GM18502 (cell line): ENCODE data around the gene MLLT11.
"Not testable (repeated sequence)": the region's sequence is repeated elsewhere in the genome, so short reads cannot be mapped to it uniquely, and the experiment has no call there.

ENCODE experiments used
- ATAC-seq: cut with Tn5 transposase; IDR thresholded peaks from one replicate; pipeline ENCODE4 v1.9.1; 2021; ENCODE audit warnings: mild to moderate bottlenecking; ENCODE audit not compliant: unreplicated experiment, poor library complexity

The MLLT11 gene

DNA sequence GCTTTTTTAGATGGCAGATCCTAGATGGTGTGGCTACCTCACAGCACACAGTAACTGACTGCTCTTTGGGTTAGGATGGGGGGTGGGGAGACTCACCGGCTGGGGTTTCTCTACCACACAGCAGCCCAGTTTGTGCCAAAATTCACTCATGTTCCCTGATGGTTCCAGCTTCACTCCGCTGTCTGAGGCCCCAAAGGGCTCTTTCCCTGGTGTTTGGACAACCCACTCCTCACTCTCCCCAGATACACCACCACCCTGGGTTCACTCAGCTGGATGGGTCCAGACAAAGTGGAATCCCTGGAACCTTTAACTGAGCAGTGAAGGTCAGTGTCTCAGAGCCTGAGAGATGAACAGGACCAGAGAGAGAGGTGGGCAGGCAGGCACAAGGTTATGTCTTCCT is 4.6 kb upstream of the MLLT11 start:
- ATAC-seq = no peak

DNA sequence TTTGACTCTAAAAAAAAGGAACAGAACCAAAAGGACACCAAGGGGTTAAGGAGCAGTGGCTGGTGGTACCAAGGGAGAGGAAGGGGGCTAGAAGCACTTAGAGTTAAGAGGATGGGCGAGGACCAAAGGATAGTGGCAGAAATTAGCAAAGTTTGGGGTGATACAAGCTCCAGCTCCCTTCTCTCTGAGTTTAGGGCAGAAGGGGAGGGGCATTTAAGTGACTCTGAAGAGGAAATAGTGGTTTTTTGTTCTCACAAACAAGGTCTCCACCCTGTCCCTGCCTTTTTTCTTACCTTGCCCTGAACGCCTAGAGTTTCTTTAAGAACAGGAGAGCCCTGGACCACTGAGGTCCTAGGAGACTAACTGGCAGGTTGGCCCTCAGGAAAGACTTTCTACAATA is 4.0 kb upstream of the MLLT11 start:
- no peak for ATAC-seq

DNA sequence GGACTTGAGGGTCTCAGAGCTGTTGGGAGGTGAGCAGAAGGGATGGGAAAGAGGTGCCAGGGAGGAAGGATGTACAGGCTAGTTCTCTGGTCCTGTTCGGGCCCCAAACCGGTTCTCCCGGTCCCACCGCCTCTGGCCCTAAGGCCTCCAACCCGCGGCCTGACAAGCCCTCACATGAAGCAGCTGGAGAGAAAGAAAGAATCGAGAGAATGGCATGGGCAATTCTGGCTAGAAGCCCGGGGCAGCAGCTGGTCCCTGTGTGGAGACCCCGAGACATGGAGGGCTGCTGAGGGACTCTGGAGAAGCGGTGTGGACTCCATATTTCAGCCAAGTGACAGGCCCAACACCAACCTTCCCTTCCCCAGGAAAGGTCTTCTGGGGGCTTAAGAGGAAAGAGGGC is 1.5 kb upstream of the MLLT11 start:
- ATAC-seq = no peak

DNA sequence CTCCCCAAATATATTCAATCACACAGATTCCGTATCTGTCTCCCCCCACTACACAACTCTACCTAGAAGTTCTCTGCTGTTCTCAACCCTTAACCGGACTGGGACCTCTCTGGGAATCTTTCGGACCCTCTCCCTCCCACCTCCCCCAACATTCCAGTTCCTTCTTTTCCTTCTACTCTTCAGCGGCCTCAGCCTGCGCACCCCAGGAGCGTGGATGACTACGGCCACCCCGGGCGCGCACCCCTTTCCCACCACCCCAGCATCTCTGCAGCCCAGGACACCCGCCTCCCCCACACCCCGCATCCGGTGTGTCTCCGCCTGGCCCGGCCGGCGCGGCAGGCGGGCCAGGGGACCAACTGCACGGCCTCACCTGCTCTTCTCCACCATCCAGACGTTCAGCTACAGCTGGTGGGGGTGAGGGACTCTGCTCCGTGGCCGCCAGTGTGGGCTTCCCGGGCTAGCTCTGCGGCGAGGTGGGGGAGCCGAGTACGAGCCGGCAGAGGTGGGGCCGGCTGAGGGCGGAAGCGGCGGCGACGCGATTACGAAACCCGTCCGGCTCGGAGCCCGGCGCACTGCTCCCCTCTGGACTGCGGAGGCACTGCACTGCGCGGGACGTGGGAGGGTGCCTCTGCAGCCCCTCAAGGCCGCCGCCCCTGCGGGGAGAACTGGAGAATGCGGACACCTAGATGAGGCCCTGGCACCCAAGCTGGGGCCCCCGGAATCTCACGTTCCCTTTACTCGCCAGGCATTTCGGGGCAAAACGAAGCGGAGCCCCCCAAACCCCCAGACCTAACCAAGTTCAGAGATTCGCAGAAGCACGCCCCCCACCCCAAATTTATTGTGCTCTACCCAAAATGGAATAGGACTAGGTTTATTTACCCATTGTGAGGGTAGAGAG is 839 bp upstream of the MLLT11 start, which contains the start of gene CDC42SE1:
Gene CDC42SE1 (minus strand): TSS at position 514 of the 898 bp plus-strand sequence. CDS start 3,892 bp downstream, outside the sequence.
- peak; percentile 85 for ATAC-seq

DNA sequence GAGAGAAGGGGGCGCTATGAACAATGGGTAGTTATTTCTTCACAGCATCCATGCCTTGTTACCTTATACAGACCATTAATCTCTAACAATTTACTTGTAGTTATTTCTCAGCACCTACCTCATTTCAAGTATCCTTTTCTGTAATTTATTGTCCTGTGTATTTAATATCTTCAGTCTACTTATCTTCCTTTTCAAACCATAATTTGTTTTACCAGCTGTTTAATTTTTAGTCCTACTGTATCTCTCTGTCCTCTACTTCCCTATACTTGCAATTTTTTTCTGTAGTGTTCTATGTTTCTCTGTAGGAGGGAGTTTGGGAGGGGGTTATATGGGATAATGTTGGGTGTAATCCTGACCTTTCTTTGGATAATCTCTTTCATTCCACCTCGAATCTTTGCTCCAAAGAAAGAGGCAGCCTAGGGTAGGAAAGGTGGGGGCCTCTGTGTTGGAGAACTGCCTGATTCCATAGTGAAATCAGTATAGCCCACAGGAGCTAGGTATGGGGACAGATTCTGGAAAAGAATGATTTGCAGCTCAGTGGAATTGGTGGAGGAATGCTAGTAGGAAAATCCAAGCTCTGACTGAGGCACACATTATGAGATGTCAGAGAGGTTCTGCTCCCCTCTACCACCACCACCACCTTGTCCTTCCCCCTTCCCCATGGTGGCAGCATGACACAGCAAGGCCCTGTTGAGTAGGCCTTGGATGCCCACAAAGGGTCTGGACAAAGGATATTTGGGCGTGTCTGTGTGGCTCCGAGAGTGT is 642 bp downstream of the MLLT11 start:
- no peak for ATAC-seq

DNA sequence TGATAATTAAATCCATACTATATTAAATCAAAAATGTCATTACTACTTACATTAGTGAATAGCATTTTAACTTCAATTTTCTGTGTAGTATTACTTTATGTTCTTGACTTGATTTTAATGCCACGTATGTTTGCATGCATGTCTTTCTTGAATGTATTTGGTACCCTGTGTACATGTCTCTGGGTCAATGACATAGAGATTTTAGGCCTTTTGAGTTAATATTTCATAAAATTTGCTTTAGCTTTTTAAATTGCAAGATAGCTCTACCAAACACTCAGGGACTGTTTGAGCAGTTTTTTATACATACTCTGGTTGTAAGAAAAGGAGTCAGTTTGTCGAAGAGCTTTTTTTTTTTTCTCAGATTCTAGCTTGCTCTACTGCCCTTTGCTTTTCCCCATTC is 1.5 kb downstream of the MLLT11 start:
- ATAC-seq = no peak

DNA sequence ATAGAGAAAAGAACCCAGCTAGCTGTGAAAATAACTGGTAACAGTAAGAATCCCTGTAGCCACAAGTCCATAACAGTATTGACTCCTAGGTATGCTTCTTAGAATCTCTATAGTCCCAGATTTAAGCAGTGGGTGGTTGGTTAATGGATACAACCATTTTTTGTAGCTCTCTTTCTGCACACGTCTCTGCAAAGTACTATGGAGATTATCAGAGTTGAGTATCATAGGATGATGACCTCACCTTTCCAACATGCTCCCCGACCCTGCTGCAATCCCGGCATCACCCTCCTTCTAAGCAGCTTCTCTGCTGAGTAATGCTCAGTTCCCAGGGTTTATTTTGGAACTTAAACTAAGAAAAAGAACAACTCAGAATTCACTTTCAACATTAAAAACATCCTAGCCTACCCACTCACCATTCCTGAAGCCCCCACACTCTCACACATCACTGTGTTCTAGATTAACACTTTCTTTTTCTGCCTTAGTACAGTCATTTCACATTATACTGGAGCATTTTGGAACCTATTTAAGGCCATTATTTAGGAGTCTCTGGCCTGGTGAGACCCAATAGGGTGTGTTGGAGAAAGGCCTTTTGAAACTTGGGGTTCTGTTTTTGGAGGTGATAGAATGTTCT is 2.7 kb downstream of the MLLT11 start:
- ATAC-seq = no peak

DNA sequence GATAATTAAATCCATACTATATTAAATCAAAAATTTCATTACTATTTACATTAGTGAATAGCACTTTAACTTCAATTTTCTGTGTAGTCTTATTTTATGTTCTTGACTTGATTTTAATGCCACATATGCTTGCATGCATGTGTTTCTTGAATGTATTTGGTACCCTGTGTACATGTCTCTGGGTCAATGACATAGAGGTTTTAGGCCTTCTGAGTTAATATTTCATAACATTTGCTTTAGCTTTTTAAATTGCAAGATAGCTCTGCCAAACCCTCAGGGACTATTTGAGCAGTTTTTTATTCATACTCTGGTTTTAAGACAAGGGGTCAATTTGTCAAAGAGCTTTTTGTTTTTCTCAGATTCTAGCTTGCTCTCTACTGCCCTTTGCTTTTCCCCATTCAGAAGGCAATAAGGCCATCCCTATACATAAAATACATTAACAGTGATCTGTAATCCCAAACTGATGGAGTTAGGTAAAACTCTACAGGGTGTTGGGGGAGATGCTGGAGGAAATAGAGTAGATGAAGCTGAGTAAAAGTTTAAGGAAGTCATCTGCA is 5.0 kb downstream of the MLLT11 start:
- no peak for ATAC-seq

DNA sequence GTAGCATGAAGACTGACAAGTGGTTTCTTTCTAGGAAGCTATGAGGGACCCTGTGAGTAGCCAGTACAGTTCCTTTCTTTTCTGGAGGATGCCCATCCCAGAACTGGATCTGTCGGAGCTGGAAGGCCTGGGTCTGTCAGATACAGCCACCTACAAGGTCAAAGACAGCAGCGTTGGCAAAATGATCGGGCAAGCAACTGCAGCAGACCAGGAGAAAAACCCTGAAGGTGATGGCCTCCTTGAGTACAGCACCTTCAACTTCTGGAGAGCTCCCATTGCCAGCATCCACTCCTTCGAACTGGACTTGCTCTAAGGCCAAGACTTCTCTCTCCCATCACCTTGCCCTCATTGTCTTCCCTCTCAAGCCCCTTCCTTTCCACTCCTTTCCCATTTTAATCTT is 7.0 kb downstream of the MLLT11 start:
- no peak for ATAC-seq

DNA sequence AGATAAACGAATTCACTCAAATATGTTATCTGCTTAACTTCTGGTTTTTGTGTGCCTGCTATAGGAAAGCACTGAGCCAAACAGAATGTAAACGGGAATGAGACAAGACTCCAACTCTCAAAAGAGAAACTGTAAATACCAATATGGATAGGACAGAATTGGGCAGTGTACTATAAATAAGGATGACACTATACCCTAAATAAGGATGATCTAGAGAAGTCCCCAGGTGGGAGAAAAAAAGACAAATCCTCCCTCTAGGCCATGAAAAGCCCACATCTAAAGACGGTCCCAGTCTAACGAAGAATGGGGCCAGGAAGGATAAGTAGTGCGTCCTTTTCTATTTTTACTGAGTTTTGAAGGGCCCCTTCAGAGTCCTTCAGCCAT is 8.9 kb downstream of the MLLT11 start:
- no peak for ATAC-seq

DNA sequence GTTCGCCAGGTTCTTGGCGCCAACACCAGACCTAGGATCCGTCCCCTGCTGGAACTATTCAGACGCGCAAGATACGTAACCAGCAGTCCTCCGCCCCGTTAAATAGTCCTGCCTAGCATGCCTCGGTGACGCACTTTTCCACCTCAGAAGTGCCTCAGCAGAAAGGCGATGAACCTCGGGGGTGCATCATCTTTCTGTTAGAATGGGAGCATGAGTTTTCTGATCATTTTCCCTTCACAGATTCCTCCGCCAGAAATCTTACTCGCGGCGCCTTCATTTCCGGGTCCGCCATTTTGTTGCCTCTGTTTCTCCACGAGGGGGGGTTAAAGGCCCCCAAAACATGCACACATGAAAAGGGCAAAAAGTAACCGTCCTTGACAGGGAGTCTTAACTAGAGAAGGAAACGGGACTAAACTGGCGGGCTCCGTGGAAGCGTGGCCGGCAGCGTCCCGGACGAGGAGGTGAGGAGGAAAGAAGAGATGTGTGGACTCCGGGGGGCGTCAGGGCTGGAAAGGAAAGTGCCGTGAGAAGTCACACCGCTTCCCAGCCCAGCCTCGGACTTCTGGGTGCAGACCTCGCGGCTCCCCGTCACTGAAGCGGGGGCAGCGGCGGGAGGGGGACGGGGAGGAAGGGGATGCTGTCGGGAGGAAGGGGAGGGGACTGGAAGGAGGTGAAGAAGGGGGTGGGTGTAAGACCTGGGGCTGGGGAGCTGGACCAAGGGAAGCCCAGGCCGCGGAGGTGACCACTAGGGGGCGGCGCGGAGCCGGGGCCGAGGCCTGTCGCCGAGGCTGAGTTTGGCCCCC is 10.5 kb downstream of the MLLT11 start, which contains the start of gene GABPB2:
Gene GABPB2 (plus strand): TSS at position 288 of the 803 bp plus-strand sequence. CDS start 17,429 bp downstream, outside the sequence.
- ATAC-seq = peak; percentile 68

DNA sequence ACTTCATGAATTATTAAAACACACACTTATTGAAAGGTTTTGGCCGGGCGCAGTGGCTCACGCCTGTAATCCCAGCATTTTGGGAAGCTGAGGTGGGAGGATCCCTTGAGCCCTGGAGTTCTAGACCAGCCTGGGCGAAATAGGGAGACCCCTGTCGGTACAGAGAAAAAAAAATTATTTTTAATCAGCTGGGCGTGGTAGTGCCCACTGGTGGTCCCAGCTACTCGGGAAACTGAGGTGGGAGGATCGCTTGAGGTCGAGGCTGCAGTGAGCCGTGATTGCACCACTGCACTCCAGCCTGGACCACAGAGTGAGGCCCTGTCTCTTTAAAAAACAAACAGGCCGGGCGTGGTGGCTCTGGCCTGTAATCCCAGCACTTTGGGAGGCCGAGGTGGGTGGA is 12.0 kb downstream of the MLLT11 start:
- no peak for ATAC-seq

DNA sequence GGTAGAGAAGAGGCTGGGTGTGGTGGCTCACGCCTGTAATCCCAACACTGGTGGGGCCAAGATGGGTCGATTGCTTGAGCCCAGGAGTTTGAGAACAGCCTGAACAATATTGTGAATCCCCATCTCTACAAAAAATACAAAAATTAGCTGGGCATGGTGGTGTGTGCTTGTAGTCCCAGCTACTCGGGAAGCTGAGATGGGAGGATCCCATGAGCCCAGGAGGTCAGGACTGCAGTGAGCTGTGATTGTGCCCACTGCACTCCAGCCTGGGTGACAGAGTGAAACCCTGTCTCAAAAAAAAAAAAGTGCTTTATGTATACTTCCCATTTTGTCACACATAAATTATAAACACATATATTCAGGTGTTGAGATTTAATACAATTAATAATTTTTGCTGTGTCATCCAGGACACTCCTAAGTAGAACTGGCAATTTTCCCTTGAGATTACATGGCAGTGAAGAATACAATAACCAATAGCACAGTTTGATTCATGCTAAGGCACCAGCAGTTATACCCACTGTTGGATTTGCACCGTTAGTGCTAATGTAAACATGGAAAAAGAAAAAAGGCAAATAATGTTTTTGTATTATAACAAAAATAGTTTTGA is 25.9 kb downstream of the MLLT11 start:
- no peak for ATAC-seq

DNA sequence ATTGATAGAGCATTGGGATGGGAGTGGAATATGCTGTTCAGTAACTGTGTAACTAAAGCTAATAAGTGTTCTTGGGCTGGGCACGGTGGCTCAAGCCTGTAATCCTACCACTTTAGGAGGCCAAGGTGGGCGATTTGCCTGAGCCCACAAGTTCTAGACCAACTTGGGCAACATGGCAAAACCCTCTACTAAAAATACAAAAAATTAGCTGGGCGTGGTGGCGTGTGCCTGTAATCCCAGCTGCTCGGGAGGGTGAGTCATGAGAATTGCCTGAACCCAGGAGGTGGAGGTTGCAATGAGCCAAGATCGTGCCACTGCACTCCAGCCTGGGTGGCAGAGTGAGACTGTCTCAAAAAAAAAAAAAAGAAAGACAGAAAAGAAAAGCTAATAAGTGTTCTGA is 37.2 kb downstream of the MLLT11 start:
- ATAC-seq = not testable (repeated sequence)

DNA sequence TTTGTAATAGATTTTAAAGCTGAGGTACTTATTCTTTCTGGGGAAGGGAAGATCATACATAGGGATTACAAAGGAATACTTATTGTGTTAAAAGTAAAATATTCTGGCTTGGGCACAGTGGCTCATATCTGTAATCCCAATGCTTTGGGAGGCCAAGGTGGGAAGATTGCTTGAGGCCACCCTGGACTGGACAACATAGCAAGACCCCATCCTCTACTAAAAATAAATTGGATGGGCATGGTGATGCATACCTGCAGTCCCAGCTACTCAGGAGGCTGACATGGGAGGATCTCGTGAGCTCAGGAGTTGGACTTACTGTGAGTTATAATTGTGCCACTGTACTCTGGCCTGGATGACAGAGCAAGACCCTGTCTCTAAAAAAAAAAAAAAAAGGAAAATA is 37.9 kb downstream of the MLLT11 start:
- no peak for ATAC-seq

DNA sequence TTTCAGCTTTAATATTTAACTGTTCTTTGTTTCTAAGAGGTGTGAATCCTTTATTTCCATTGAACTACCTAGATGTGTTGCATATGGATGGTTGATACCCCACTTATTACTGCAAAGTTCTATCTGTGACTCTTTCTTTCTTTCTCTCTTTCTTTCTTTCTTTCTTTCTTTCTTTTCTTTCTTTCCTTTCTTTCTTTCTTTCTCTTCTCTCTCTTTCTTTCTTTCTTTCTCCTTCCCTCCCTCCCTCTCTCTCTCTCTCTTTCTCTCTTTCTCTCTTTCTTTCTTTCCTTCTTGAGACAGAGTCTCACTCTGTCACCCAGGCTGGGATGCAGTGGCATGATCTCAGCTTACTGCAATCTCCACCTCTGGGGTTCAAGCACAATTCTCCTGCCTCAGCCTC is 44.4 kb downstream of the MLLT11 start:
- no peak for ATAC-seq

DNA sequence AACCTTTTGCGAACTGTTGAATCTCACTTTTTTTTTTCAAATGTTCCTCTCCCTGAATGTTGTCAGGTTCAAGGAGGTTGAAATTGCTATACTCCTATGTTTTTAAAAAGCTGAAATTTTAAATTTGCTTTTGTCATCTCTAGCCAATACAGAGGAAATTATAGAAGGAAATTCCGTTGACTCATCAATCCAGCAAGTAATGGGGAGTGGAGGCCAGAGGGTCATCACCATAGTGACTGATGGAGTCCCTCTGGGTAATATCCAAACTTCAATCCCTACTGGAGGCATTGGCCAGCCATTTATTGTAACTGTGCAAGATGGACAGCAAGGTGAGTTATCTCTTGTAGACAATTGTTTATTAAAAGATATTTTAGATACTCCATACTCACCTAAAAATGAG is 46.7 kb downstream of the MLLT11 start:
- no peak for ATAC-seq

DNA sequence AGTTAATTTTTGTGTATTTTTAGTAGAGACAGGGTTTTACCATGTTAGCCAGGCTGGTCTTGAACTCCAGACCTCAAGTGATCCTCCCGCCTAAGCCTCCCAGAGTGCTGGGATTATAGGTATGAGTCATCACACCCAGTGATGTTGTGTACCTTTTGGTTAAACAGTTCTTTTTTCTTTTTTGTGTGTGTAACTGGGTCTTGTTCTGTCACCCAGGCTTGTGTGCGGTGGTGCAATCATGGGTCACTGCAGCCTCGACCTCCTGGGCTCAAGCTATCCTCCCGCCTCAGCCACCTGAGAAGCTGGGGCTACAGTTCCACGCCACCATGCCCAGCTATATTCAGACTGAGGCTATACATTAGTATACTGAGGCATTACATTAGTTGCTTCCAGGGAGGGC is 48.1 kb downstream of the MLLT11 start:
- ATAC-seq = no peak

DNA sequence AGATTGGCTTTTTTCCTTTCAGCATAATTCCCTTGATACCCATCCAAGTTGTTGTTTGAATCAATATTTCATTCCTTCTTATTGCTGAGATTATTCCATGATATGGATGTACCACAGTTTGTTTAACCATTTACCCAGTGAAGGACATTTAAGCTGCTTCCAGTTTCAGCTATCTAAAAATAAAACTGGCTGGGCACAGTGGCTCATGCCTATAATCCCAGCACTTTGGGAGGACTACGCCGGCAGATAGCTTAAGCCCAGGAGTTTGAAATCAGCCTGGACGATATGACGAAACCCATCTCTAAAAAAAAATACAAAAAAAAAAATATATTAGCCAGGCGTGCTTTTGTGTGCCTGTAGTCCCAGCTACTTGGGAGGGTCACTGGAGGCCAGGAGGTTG is 53.7 kb downstream of the MLLT11 start:
- no peak for ATAC-seq
